ENCODE data around the gene CD164L2.

The CD164L2 gene

DNA sequence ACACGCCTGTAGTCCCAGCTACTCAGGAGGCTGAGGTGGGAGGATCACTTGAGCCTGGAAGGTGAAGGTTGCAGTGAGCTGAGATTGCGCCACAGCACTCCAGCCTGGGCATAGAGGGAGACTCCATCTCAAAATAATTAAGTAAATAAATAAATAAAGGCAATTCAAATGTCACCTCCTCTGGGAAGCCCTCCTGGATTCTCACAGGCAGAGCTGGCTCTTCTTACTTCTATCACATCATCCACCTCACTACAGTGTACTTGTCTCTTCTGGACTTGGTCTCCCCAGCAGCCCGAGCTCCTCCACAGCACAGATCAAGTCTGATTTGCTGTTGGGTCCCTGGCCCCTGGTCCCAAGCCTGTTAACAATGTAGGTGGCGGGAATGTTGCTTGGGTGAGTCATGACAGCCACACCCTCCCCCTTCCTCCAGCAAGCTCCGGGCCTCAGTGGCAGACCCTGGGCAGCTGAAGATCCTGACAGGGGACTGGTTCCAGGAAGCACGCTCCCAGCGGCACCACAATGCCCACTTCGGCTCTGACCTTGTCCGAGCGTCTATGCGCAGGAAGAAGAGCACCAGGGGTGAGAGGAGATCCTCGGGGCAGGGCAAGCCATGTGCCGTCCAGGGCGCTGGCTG lies 36.0 kb downstream of the CD164L2 start:
- DNase-seq (ENCODE audit: low read depth in 3 of 3): no peak

DNA sequence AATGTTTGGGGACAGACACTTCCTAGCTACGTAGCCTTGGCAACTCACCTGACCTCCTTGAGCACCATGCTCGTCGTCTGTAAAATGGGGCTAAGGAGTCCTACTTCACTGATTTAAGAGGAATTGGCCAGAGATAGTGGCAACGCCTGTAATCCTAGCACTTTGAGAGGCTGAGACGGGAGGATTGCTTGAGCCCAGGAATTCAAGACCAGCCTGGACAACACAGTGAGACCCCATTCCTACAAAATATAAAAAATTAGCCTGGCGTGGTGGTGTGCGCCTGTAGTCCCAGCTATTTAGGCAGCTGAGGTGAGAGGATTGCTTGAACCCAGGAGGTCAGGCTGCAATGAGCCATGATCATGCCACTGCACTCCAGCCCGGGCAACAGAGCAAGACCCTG lies 36.8 kb downstream of the CD164L2 start:
- no peak for DNase-seq (ENCODE audit: low read depth in 3 of 3)

DNA sequence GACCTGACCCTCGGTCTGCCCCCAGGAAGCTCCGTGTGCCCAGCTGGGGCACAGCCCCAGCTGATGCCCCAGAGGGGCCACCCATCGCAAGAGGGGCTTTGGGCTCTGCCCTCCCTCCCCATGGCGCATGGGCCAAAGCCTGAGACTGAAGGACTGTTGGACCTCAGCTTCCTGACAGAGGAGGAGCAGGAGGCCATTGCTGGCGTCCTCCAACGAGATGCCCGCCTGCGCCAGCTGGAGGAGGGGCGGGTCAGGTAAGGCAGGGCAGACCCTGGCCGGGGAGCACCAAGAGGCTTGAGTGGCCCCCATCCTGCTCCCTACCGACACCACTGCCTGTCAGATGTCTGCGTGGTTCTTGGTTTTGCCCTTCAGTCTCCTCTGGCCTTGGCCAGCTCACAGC lies 37.9 kb downstream of the CD164L2 start:
- no peak for DNase-seq (ENCODE audit: low read depth in 3 of 3)

DNA sequence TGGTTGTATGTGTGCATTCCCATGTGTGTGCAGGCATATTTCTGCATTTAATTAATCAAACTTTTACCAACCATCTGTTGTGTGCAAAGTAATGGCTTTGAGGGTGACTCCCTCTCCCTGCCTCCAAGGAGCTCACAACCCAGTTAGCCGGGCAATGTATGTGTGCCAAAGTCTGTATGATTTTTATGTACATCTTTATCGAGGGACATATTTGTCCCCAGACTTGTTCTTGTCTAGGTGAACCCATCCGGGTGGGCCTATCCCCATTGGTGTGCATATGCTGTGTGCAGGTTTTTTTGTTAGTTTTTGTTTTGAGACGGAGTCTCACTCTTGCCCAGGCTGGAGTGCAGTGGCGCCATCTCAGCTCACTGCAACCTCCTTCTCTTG lies 39.5 kb downstream of the CD164L2 start:
- no peak for DNase-seq (ENCODE audit: low read depth in 3 of 3)

DNA sequence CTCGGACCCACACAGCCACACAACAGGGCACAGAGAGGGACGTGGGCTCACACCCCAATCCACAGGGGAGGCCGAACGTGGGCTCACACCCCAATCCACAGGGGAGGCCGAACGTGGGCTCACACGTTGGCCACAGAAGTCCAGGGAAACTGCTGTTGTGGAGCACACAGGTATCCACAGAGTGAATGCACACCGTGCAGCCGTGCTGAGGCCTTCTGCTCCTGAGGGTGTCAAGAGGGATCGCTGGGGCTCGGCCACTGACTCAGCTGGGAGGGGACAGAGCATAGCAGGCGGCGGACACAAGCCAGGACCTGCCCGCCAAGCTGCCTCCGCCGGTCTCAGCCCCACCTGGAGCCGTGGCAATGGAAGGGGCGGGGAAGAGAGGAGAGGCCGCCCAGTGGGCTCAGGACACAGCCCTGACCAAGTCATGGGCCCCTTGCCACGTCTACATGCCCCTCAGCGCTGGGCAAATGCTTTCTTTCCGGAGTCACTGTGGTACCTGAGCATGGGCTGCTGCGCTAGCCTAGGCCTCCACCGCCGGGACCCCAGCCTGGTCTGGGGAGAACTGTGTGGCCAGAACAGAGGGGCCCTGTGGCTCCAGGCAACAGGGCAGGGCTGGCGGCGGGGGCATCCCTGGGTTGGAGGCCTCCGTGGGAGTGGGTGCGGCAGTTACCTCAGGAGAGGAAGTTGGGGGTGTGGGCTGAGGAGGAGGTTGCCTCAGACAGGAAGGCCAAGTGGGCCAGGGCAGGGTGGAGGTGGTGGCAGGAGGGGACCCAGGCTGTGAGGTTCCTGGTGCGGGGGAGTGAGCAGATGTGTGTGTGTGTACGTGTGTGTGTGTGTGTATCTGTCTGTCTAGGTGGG lies 40.1 kb downstream of the CD164L2 start:
- DNase-seq (ENCODE audit: low read depth in 3 of 3): peak in 1 of 3 experiments; percentile 59

DNA sequence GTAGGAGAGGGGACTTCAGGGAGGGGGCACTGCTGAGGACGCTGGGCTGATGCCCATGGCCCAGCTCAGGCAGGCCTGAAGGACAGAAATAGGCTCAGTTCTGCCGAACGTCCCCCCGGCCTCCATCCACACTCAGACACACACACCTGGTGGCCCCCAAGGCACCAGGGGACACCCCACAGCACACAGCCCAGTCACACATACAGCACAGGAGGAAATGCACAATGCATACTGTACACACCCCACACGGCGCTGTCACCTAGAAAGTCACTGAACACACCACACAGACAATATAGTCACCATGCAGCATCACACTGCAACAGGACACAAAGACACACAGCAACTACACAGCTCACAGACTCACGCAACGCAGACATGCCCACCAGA lies 40.7 kb downstream of the CD164L2 start:
- DNase-seq (ENCODE audit: low read depth in 3 of 3): peak in 1 of 3 experiments; percentile 41

DNA sequence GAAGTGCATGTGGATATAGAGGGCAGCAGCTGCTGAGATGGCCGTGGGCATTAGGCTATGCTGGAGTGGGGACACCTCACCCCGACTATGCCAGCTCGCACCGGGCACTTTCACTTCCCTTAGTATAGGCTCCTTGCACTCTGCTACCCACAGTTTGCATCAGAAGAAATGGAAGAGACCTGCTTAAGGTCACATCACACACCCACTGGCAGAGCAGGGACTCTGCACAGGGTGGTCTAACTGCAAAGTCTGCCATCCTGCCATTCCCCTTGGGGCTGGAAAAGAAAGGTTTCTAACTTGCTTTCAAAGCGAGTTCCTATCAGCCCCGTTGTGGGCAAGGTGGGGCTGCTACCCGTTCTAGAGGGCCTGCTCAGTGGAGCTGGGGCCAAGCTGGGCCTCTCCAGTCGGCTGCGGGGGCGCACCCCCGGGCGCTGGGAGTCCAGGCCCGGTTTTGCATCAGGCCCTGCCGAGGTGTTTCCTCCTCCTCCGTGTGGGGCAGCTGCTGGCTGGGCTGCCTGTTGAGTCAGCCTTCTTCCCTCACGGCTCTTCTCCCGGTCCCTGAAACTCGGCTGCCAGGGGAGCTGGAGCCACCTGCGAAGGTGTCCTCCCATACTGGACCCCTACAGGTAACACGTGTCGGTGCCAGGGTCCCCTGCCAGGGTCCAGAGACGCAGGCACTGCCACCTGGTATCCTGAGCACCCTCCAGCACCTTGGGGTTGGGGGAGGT lies 41.4 kb downstream of the CD164L2 start, which contains the start of gene SYTL1:
TSS of gene SYTL1 (plus strand) at position 498 of the 728 bp plus-strand sequence. CDS start 3,313 bp downstream, outside the sequence.
- DNase-seq (ENCODE audit: low read depth in 3 of 3): peak in 1 of 3 experiments; percentile 61

DNA sequence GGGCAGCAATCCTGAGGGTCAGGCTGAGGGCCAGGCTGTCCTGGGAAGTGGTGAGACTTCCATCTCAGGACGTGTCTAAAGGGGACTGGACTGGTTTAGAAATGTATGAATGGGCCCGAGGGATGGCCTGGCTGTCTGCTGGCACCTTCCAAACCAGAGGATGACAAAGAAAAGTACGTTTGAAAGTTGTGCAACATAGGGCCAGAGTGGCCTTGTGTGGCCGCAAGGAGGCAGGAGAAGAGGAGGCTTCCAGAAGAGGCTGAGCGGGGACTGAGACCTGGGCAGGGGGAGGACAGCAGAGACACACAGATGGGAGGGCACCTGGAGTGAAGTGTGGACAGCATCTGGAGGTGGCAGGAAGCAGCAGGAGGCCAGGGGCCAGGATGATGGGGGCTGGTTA lies 43.9 kb downstream of the CD164L2 start:
- DNase-seq (ENCODE audit: low read depth in 3 of 3): no peak

DNA sequence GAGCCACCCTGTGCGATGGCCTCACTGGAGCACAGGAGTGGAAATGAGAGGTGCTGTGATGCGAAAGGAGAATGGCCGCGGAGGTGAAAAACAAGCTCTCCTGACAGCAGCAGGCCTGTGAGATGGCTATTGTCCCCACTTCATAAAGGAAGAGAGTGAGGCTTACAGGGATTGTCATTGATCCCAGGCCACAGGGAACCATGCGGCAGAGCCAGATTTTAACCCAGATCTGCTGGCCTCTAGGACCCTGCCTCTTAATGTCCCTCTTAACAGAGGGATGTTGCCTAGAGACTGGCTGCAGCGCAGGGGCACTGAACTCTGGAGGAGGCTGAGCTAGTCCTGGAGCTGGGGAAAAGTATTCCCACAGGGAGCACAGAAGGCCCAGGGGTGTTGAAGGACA lies 44.4 kb downstream of the CD164L2 start:
- no peak for DNase-seq (ENCODE audit: low read depth in 3 of 3)

DNA sequence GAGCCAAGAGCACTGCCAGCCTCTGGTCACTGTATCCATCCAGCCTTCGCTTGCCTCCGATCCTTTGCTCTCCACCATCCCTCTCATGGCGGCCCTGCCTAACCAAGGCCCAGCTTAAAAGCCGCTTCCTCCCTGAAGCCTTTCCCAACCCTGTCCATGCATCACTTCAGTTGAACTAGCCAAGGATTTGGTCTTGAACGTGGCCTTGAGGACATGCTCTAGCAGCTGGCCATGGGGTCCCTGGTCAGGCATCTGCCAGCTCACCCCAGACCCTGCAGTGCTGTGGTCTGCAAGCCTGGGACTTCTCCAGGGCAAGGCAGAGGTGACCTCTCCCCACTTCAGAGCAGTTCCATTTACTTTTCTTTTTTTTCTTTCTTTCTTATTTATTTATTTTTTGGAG lies 46.4 kb downstream of the CD164L2 start:
- no peak for DNase-seq (ENCODE audit: low read depth in 3 of 3)

DNA sequence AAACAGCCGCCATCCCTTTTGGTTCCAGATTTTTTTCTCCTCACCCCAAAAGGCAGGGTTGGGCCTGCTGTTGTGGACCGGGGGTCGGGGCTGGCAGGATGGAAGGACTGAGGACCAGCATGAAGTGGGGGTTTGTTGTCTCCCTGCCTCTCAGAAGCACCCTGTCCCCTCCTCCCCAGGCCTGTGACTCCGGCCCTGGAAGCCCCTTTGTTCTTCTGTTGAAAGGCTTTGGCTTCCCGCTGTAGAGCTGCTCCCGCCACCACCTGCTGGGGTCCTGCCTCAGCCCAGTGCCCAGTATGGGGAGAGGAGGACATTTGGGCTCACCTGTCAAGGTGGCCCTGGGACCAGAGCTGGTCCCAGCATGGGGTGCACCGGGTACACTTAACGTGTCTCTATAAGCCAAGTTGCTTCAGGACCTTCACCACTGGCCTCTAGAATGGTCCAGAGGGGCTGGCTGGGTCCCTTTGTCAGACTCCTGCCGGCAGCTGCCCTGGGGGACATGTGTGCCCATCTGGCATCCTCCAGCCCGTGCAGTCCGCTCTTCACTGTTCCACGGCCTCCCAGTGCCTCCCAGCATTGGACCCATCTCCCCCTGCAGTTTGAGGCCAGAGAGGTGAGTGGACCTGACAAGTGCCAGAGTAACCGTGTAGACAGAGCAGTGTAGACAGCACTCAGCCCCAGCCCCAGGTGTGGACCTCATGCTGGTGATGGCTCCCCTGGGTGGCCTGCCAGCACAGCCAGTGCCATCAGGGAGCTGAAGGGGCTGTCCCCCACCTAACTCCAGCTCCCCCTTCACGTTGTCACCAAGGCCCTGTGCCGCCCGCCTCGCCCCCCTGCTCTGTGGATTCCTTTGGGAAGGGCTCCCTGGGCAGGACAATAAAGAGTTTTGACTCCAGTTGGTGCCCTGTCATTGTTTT lies 47.4 kb downstream of the CD164L2 start:
- DNase-seq (ENCODE audit: low read depth in 3 of 3): no peak

DNA sequence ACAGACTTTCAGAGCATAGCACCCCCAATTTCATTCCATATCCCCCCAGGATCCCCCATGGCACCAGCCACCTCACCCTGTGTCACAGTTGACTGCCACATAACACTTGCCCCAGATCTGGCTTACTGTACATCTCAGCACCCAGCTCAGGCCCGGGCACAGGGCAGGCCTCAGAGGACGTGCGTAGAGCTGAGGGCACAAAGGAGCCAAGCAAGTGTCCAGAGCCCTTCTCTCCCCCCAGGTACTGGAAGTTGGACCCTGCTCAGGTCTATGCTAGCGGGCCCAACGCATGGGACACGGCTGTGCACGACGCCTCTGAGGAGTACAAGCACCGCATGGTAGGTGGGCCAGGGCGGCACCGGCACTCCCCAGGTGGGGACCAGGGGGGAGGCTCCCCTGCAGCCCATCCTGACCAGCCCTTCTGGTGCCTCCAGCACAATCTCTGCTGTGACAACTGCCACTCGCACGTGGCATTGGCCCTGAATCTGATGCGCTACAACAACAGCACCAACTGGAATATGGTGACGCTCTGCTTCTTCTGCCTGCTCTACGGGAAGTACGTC lies 49.3 kb downstream of the CD164L2 start:
- DNase-seq (ENCODE audit: low read depth in 3 of 3): no peak

DNA sequence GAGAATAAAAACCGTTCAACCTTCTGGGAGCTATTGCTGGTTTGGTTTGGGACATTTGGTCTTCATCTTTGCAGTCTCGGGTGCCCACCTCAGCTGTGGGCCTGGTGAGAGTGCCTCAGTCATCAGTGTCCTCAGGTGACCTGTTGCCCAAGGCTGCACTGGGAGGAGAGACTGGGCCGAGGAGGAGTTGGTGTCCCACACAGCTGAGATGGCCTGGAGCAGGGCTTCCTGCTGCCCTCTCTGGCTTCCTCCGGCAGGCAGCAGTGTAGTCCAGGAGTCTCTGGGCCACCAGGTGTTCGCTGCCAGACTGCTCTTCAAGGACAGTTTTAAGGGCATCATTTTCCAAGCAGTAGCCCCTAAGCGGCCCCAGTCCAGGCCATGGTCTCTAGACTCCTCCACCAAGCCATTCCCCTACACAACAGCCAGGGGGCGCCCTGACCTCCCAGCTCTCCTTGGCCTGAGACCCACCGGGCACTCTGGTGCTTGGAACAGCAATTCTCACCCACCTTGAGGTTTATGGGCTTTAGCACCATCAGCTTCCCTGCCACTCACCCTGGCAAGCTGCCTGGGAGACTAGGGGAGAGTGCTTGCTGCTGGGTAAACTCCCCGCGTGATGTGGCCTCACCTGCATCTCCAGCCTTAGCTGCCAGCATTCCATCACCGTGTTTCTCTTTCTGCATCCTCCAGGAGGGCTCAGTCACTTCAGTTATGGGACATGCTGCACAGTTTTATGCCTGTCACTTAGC lies 50.4 kb downstream of the CD164L2 start:
- peak in 2 of 3 experiments; percentile 22 to 46 for DNase-seq (ENCODE audit: low read depth in 3 of 3)

DNA sequence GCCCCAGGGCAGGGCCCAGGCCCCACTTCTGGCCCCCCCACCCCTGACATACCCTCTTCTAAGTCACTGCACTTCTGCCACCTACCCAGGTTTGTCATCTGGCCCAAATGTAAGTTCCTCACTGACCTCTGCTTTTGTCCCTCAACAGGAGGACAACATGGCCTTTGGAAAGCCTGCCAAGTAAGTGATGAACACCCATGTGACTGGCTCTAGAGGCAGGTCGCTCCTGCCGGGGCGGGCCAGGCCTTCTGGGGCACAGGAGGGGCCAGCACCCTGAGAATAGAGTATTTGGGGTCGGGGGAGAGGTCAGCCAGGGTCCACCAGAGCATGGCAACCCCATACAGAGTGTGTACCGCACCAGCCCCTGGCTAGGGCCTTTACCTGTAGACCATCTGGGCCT lies 51.2 kb downstream of the CD164L2 start:
- no peak for DNase-seq (ENCODE audit: low read depth in 3 of 3)

DNA sequence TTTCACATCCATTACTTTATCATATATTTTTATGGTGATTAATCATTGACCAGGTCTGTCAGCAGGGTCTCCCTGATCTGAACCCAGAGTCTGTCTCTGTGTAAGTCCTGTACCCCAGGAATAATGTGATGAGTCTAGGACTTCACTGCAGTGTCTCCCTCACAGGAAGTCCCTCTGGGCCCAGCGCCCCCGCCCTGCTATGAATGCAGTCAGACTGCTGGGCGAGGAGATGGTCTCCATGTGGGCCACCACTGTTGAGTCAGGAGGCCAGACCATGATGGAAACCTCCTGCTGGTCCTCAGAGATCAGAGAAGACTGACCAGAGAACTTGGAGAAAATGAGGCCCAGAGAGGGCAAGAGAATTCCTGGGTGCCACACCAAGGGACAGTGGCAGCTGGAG lies 51.7 kb downstream of the CD164L2 start:
- DNase-seq (ENCODE audit: low read depth in 3 of 3): no peak

DNA sequence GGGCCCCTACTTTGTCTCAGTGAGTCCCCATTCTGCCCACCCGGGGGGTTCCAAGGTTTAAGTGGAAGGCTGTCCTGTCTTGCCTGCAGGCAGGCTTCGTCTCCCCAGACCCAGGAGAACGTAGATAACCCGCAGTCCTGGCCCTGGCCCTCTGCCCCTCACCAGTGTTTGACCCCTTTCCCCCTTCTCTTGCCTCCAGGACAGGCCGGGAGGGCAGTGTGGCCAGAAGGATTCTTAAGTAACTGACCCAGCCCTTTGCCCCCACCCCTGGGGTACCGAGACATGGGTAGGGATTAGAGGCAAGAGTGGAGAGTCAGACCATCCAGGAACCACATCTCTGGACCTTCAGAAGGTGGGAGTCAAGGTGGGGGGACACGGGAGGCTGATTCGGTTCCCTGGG lies 52.3 kb downstream of the CD164L2 start:
- DNase-seq (ENCODE audit: low read depth in 3 of 3): no peak

Measured in stimulated activated CD4-positive, alpha-beta T cell treated with anti-CD3 and anti-CD28 coated beads, TNF-alpha, amount 100 ng/mL, for 24 hours (primary cell).